HG02870 (cell line): ENCODE measurements around the gene TIMM21.

Experiments
- ATAC-seq: cut with Tn5 transposase; IDR thresholded peaks from one replicate; pipeline ENCODE4 v1.9.1; 2021; ENCODE audit warnings: mild to moderate bottlenecking, moderate library complexity; ENCODE audit not compliant: unreplicated experiment

TIMM21 gene

GRCh38 chr18:74186661-74187060, 38.3 kb downstream of the TIMM21 start:
- ATAC-seq, result no peak

GRCh38 chr18:74190086-74190485, 41.8 kb downstream of the TIMM21 start:
- no peak for ATAC-seq

DNA sequence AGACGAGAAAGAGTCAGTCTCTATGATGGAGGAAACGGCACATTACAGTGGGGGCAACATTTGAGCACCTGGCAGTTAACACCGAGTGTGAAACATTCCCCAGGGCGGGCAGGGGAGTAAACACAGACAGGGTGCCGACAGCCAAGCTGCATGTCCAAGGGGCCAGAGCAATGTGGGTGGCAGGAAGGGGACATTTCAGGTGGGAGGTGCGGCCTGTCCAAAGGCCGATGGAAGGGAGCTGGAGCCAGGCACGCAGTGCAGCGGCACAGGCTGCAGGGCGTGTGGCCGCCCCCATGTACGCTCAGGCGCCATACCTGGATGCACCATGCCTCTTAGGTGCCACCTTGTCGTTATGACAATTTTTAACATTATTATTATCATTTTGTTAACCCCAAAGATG, 43.3 kb downstream of the TIMM21 start:
- no peak for ATAC-seq

- ATAC-seq, result no peak
These were observed 46.4 kb downstream of the TIMM21 start for GRCh38 chr18:74194691-74195090.

DNA sequence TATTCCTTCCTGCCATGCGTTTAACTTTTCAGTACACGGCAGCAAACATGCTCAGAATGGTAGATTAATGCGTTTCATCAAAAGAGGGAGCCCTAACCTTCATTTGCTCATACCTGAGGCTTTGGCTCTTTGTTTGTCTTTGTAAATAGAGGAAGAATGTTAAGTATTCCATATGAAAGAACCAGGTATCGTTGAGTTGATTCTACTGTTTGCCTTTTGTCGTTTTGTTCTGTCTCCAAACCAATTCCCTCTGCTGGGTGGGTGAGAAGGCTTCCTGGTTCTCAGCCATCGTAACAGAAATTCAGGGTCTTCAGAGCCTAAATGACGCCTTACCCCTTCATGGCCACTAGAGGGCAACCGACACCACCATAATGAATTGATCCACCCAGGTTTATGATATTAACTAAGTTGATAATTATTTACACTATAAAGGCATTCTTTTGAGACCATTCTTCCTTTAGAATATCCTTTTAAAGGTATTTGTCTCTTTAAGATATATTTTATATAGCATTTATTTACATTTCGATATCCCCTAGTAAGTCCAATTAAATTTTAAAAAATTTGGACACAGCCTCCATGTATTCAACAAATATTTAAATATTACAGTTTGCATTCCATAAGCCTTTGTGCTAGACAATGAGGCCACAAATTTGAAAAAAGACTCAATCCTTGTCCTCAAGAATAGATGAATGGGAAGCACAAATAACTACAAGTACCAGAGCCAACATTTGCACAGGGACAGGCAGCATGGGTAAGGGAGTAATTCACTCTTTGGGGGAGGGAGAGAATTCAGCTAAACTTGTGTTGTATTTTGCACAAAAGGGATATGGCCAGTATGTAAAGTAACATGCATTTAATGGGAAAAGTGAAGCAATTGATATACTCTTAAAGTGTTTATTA, 48.1 kb downstream of the TIMM21 start:
- ATAC-seq, result peak; percentile 89

- ATAC-seq, result no peak
These were observed 49.5 kb downstream of the TIMM21 start for GRCh38 chr18:74197705-74198341.

GRCh38 chr18:74198453-74198852, 50.1 kb downstream of the TIMM21 start:
- ATAC-seq, result no peak

- ATAC-seq, result no peak
These were observed 52.5 kb downstream of the TIMM21 start for GRCh38 chr18:74200780-74201179.

DNA sequence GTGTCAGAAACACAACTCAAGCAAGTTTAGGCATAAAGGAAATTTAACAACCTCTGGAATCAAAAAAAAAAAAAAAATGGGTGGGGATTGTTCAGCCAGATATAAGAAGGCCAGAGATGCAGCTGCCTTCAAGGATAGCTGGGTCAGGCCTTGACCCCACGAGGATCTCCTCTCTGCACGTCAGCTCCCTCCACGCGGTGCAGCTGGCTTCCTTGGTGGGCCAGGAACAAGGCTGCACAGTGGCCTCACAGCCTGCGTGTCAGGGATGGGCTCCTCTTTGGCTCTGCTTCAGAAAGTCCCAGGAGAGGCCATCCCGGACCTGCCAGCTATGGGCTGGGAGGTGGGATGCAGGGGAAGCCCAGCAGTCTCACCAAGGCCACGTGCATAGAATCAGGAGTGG, 55.5 kb downstream of the TIMM21 start:
- ATAC-seq, result no peak

GRCh38 chr18:74204526-74205152, 56.3 kb downstream of the TIMM21 start:
- no peak for ATAC-seq
